ENCODE measurements around the gene SPATA31E1. TPM values are rescaled to one million over a fixed set of nuclear protein-coding genes. Genes with fewer than 3 reads are reported as not detected.
"Not testable (repeated sequence)": the region's sequence is repeated elsewhere in the genome, so short reads cannot be mapped to it uniquely, and the experiment has no call there.

SPATA31E1 gene
- total RNA-seq, 1 donor from 2014 or later = 0.71 TPM

- H3K27ac Mint-ChIP-seq (ENCODE audit: unreplicated experiment) = no peak overlapping the region
- no peaks in the 10 kb centered on the region for H3K4me1 Mint-ChIP-seq (ENCODE audit: low read depth, unreplicated experiment)
- H3K27me3 Mint-ChIP-seq (ENCODE audit: unreplicated experiment) = no peaks in the 10 kb centered on the region
- DNase-seq = no peak
- H3K36me3 Mint-ChIP-seq (ENCODE audit: unreplicated experiment) = peaks cover 6% of the 10 kb centered on the region
- H3K9me3 Mint-ChIP-seq (ENCODE audit: unreplicated experiment) = no peaks in the 10 kb centered on the region
- H3K4me3 Mint-ChIP-seq (ENCODE audit: unreplicated experiment) = no peak overlapping the region
- no peak for TF ChIP-seq CTCF (IDR thresholded peaks at IDR 0.05; ENCODE audit: partially characterized antibody, unreplicated experiment)
These were observed 39.6 kb upstream of the SPATA31E1 start for GRCh38 chr9:87842878-87843585.

- H3K4me1 Mint-ChIP-seq (ENCODE audit: low read depth, unreplicated experiment) = no peaks in the 10 kb centered on the region
- H3K27me3 Mint-ChIP-seq (ENCODE audit: unreplicated experiment) = no peaks in the 10 kb centered on the region
- no peak for DNase-seq
- H3K4me3 Mint-ChIP-seq (ENCODE audit: unreplicated experiment) = no peak overlapping the region
- H3K9me3 Mint-ChIP-seq (ENCODE audit: unreplicated experiment) = peaks cover 3% of the 10 kb centered on the region
- peaks cover 5% of the 10 kb centered on the region for H3K36me3 Mint-ChIP-seq (ENCODE audit: unreplicated experiment)
- H3K27ac Mint-ChIP-seq (ENCODE audit: unreplicated experiment) = no peak overlapping the region
- no peak for TF ChIP-seq CTCF (IDR thresholded peaks at IDR 0.05; ENCODE audit: partially characterized antibody, unreplicated experiment)
These were observed 38.2 kb upstream of the SPATA31E1 start for GRCh38 chr9:87844506-87844905.

GRCh38 chr9:87847817-87848216 lies 34.9 kb upstream of the SPATA31E1 start:
- H3K27ac Mint-ChIP-seq (ENCODE audit: unreplicated experiment); DNase-seq; H3K27me3 Mint-ChIP-seq (ENCODE audit: unreplicated experiment); H3K4me1 Mint-ChIP-seq (ENCODE audit: low read depth, unreplicated experiment); H3K4me3 Mint-ChIP-seq (ENCODE audit: unreplicated experiment); H3K36me3 Mint-ChIP-seq (ENCODE audit: unreplicated experiment); H3K9me3 Mint-ChIP-seq (ENCODE audit: unreplicated experiment): not testable (repeated sequence)

GRCh38 chr9:87849144-87849758 lies 33.4 kb upstream of the SPATA31E1 start:
- no peak overlapping the region for H3K27ac Mint-ChIP-seq (ENCODE audit: unreplicated experiment)
- H3K4me1 Mint-ChIP-seq (ENCODE audit: low read depth, unreplicated experiment) = peaks cover 10% of the 10 kb centered on the region
- H3K36me3 Mint-ChIP-seq (ENCODE audit: unreplicated experiment) = peaks cover 5% of the 10 kb centered on the region
- no peak for TF ChIP-seq CTCF (IDR thresholded peaks at IDR 0.05; ENCODE audit: partially characterized antibody, unreplicated experiment)
- H3K27me3 Mint-ChIP-seq (ENCODE audit: unreplicated experiment) = no peaks in the 10 kb centered on the region
- H3K4me3 Mint-ChIP-seq (ENCODE audit: unreplicated experiment) = no peak overlapping the region
- peaks cover 5% of the 10 kb centered on the region for H3K9me3 Mint-ChIP-seq (ENCODE audit: unreplicated experiment)
- no peak for DNase-seq

- no peak for DNase-seq
- Mint-ChIP-seq H3K27ac (ENCODE audit: unreplicated experiment) (no peak overlapping the region), H3K27me3 (ENCODE audit: unreplicated experiment) (peaks cover 1% of the 10 kb centered on the region), H3K4me3 (ENCODE audit: unreplicated experiment) (no peak overlapping the region), H3K9me3 (ENCODE audit: unreplicated experiment) (peaks cover 9% of the 10 kb centered on the region), H3K4me1 (ENCODE audit: low read depth, unreplicated experiment) (peaks cover 20% of the 10 kb centered on the region), H3K36me3 (ENCODE audit: unreplicated experiment) (peaks cover 5% of the 10 kb centered on the region)
- no peak for TF ChIP-seq CTCF (IDR thresholded peaks at IDR 0.05; ENCODE audit: partially characterized antibody, unreplicated experiment)
These were observed 32.3 kb upstream of the SPATA31E1 start for GRCh38 chr9:87850391-87850790.

- not testable (repeated sequence) for H3K36me3 Mint-ChIP-seq (ENCODE audit: unreplicated experiment); H3K4me3 Mint-ChIP-seq (ENCODE audit: unreplicated experiment); H3K27me3 Mint-ChIP-seq (ENCODE audit: unreplicated experiment); H3K27ac Mint-ChIP-seq (ENCODE audit: unreplicated experiment); DNase-seq
- Mint-ChIP-seq H3K9me3 (ENCODE audit: unreplicated experiment) (peaks cover 16% of the 10 kb centered on the region), H3K4me1 (ENCODE audit: low read depth, unreplicated experiment) (peaks cover 24% of the 10 kb centered on the region)
These were observed 31.5 kb upstream of the SPATA31E1 start for GRCh38 chr9:87851186-87851585.
